Stimulated activated naive CD4-positive, alpha-beta T cell (primary cell): ENCODE measurements around the gene MAP2K7.
"Not testable (repeated sequence)": the region's sequence is repeated elsewhere in the genome, so short reads cannot be mapped to it uniquely, and the experiment has no call there.

Source experiments
- DNase-seq, 6 experiments: peaks; one replicate each; lab custom pipeline; 2025; lab: John Stamatoyannopoulos, UW

MAP2K7 gene

GRCh38 chr19:7931221-7932061, 27.8 kb downstream of the MAP2K7 start:
- DNase-seq = no peak

GRCh38 chr19:7932276-7932929, 28.7 kb downstream of the MAP2K7 start:
- no peak for DNase-seq

GRCh38 chr19:7932930-7933300, 29.2 kb downstream of the MAP2K7 start:
- no peak for DNase-seq

GRCh38 chr19:7933411-7933810, 29.7 kb downstream of the MAP2K7 start:
- no peak for DNase-seq

- no peak for DNase-seq
Observed at GRCh38 chr19:7933828-7934725, 30.4 kb downstream of the MAP2K7 start.

GRCh38 chr19:7934766-7935165, 31.1 kb downstream of the MAP2K7 start:
- DNase-seq = no peak

GRCh38 chr19:7940841-7941240, 37.2 kb downstream of the MAP2K7 start:
- no peak for DNase-seq

GRCh38 chr19:7941895-7942596, 38.4 kb downstream of the MAP2K7 start:
- no peak for DNase-seq

- peak in 1 of 6 experiments; percentile 59 for DNase-seq
Observed at GRCh38 chr19:7942981-7943443, 39.3 kb downstream of the MAP2K7 start.

GRCh38 chr19:7943444-7944176, 39.9 kb downstream of the MAP2K7 start, which contains the start of gene TIMM44:
TIMM44 (minus strand) TSS chr19:7943666; CDS start chr19:7943651, 15 bp downstream.
- peak; percentile 93 to 99 (median 98) for DNase-seq

- peak; percentile 72 to 91 (median 82) for DNase-seq
Observed at GRCh38 chr19:7944177-7944761, 40.6 kb downstream of the MAP2K7 start.

- no peak for DNase-seq
Observed at GRCh38 chr19:7947939-7948338, 44.3 kb downstream of the MAP2K7 start.

- no peak for DNase-seq
Observed at GRCh38 chr19:7953060-7953459, 49.4 kb downstream of the MAP2K7 start.

GRCh38 chr19:7953576-7953975, 49.9 kb downstream of the MAP2K7 start:
- no peak for DNase-seq

- DNase-seq = no peak
Observed at GRCh38 chr19:7955696-7956095, 52.0 kb downstream of the MAP2K7 start.

GRCh38 chr19:7959211-7959610, 55.5 kb downstream of the MAP2K7 start:
- DNase-seq = no peak

- not testable (repeated sequence) for DNase-seq
Observed at GRCh38 chr19:7961082-7961481, 57.4 kb downstream of the MAP2K7 start.

- no peak for DNase-seq
Observed at GRCh38 chr19:7961920-7962626, 58.4 kb downstream of the MAP2K7 start.

GRCh38 chr19:7962644-7963268, 59.1 kb downstream of the MAP2K7 start:
- no peak for DNase-seq
